ENCODE results near the gene NRG3.

The NRG3 gene

GRCh38 chr10:81848931-81849330 is 26.1 kb upstream of the NRG3 start:
- Histone ChIP-seq H3K9me3 (ENCODE audit: control insufficient read depth, insufficient read depth, low read length) (no peaks in the 10 kb centered on the region), H3K36me3 (ENCODE audit: control insufficient read depth, low read length) (no peaks in the 10 kb centered on the region), H3K4me1 (ENCODE audit: control insufficient read depth, low read length) (no peaks in the 10 kb centered on the region), H3F3A (ENCODE audit: control insufficient read depth, insufficient read depth) (no peaks in the 10 kb centered on the region), H4K20me1 (ENCODE audit: control insufficient read depth, insufficient read depth, low read depth, low read length) (no peaks in the 10 kb centered on the region), H3K4me2 (ENCODE audit: low read length) (no peak overlapping the region), H3K27ac (ENCODE audit: low read depth, low read length) (no peak overlapping the region), H3K27me3 (ENCODE audit: control insufficient read depth, low read length) (no peaks in the 10 kb centered on the region), H3K9me2 (replicated peaks; ENCODE audit: control insufficient read depth, low read length) (no peaks in the 10 kb centered on the region), H3K4me3 (ENCODE audit: low read length) (no peak overlapping the region), H3K79me2 (ENCODE audit: control insufficient read depth, low read length) (no peaks in the 10 kb centered on the region)
- TF ChIP-seq, protein P1, sequence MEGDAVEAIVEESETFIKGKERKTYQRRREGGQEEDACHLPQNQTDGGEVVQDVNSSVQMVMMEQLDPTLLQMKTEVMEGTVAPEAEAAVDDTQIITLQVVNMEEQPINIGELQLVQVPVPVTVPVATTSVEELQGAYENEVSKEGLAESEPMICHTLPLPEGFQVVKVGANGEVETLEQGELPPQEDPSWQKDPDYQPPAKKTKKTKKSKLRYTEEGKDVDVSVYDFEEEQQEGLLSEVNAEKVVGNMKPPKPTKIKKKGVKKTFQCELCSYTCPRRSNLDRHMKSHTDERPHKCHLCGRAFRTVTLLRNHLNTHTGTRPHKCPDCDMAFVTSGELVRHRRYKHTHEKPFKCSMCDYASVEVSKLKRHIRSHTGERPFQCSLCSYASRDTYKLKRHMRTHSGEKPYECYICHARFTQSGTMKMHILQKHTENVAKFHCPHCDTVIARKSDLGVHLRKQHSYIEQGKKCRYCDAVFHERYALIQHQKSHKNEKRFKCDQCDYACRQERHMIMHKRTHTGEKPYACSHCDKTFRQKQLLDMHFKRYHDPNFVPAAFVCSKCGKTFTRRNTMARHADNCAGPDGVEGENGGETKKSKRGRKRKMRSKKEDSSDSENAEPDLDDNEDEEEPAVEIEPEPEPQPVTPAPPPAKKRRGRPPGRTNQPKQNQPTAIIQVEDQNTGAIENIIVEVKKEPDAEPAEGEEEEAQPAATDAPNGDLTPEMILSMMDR (IDR thresholded peaks at IDR 0.05; ENCODE audit: low read depth, low read length, poor library complexity, severe bottlenecking), result no peak
- TF ChIP-seq EZH2phosphoT487 (IDR thresholded peaks at IDR 0.05; ENCODE audit: borderline replicate concordance, low read length), result no peak

DNA sequence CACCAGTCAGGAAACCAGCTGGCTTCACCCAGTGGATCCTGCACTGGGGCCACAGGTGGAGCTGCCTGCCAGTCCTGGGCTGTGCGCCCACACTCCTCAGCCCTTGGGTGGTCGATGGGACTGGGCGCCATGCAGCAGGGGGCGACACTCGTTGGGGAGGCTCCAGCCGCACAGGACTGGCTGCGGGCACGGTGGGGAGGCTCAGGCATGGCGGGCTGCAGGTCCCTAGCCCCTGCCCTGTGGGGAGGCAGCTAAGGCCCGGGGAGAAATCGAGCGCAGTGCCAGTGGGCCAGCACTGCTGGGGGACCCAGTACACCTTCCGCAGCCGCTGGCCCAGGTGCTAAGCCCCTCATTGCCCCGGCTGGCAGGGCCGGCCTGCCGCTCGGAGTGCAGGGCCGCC is 12.4 kb upstream of the NRG3 start:
- H3K4me3 ChIP-seq (ENCODE audit: low read length), result no peak overlapping the region
- no peaks in the 10 kb centered on the region for H3K9me3 ChIP-seq (ENCODE audit: control insufficient read depth, insufficient read depth, low read length)
- no peaks in the 10 kb centered on the region for H3F3A ChIP-seq (ENCODE audit: control insufficient read depth, insufficient read depth)
- H4K20me1 ChIP-seq (ENCODE audit: control insufficient read depth, insufficient read depth, low read depth, low read length), result no peaks in the 10 kb centered on the region
- H3K9me2 ChIP-seq (replicated peaks; ENCODE audit: control insufficient read depth, low read length), result no peaks in the 10 kb centered on the region
- no peak overlapping the region for H3K27ac ChIP-seq (ENCODE audit: low read depth, low read length)
- no peaks in the 10 kb centered on the region for H3K27me3 ChIP-seq (ENCODE audit: control insufficient read depth, low read length)
- H3K4me2 ChIP-seq (ENCODE audit: low read length), result no peak overlapping the region
- H3K36me3 ChIP-seq (ENCODE audit: control insufficient read depth, low read length), result no peaks in the 10 kb centered on the region
- TF ChIP-seq, protein P1 (IDR thresholded peaks at IDR 0.05; ENCODE audit: low read depth, low read length, poor library complexity, severe bottlenecking), result no peak
- no peak for TF ChIP-seq EZH2phosphoT487 (IDR thresholded peaks at IDR 0.05; ENCODE audit: borderline replicate concordance, low read length)
- no peaks in the 10 kb centered on the region for H3K79me2 ChIP-seq (ENCODE audit: control insufficient read depth, low read length)
- no peaks in the 10 kb centered on the region for H3K4me1 ChIP-seq (ENCODE audit: control insufficient read depth, low read length)

GRCh38 chr10:81863771-81864170 is 11.2 kb upstream of the NRG3 start:
- H3K4me3 ChIP-seq (ENCODE audit: low read length), result no peak overlapping the region
- H3K4me2 ChIP-seq (ENCODE audit: low read length), result no peak overlapping the region
- H3K9me3 ChIP-seq (ENCODE audit: control insufficient read depth, insufficient read depth, low read length), result no peaks in the 10 kb centered on the region
- H3K4me1 ChIP-seq (ENCODE audit: control insufficient read depth, low read length), result no peaks in the 10 kb centered on the region
- H3F3A ChIP-seq (ENCODE audit: control insufficient read depth, insufficient read depth), result no peaks in the 10 kb centered on the region
- no peak overlapping the region for H3K27ac ChIP-seq (ENCODE audit: low read depth, low read length)
- H3K27me3 ChIP-seq (ENCODE audit: control insufficient read depth, low read length), result no peaks in the 10 kb centered on the region
- H3K9me2 ChIP-seq (replicated peaks; ENCODE audit: control insufficient read depth, low read length), result no peaks in the 10 kb centered on the region
- TF ChIP-seq EZH2phosphoT487 (IDR thresholded peaks at IDR 0.05; ENCODE audit: borderline replicate concordance, low read length), result no peak
- TF ChIP-seq, protein P1 (IDR thresholded peaks at IDR 0.05; ENCODE audit: low read depth, low read length, poor library complexity, severe bottlenecking), result no peak
- no peaks in the 10 kb centered on the region for H3K79me2 ChIP-seq (ENCODE audit: control insufficient read depth, low read length)
- no peaks in the 10 kb centered on the region for H3K36me3 ChIP-seq (ENCODE audit: control insufficient read depth, low read length)
- no peaks in the 10 kb centered on the region for H4K20me1 ChIP-seq (ENCODE audit: control insufficient read depth, insufficient read depth, low read depth, low read length)

- Histone ChIP-seq H3K27me3 (ENCODE audit: control insufficient read depth, low read length) (no peaks in the 10 kb centered on the region), H3K4me3 (ENCODE audit: low read length) (no peak overlapping the region), H4K20me1 (ENCODE audit: control insufficient read depth, insufficient read depth, low read depth, low read length) (no peaks in the 10 kb centered on the region), H3K36me3 (ENCODE audit: control insufficient read depth, low read length) (no peaks in the 10 kb centered on the region), H3K27ac (ENCODE audit: low read depth, low read length) (no peak overlapping the region), H3F3A (ENCODE audit: control insufficient read depth, insufficient read depth) (no peaks in the 10 kb centered on the region), H3K9me2 (replicated peaks; ENCODE audit: control insufficient read depth, low read length) (no peaks in the 10 kb centered on the region), H3K9me3 (ENCODE audit: control insufficient read depth, insufficient read depth, low read length) (no peaks in the 10 kb centered on the region), H3K4me2 (ENCODE audit: low read length) (no peak overlapping the region), H3K79me2 (ENCODE audit: control insufficient read depth, low read length) (no peaks in the 10 kb centered on the region), H3K4me1 (ENCODE audit: control insufficient read depth, low read length) (no peaks in the 10 kb centered on the region)
- TF ChIP-seq EZH2phosphoT487 (IDR thresholded peaks at IDR 0.05; ENCODE audit: borderline replicate concordance, low read length), result no peak
- TF ChIP-seq, protein P1 (IDR thresholded peaks at IDR 0.05; ENCODE audit: low read depth, low read length, poor library complexity, severe bottlenecking), result no peak
Observed at GRCh38 chr10:81865581-81865980, 9.4 kb upstream of the NRG3 start.

All from DOHH2 (cell line).